IMR-90 (cell line): ENCODE data around the gene FMN2.

Source experiments
- BHLHE40 ChIP-seq: fragments of 150-350 bp; IDR thresholded peaks from 2 replicates; pipeline ENCODE4 v1.6.1; 2016; ENCODE audit warnings: mild to moderate bottlenecking, low read depth, low read length
- CTCF ChIP-seq: conservative IDR thresholded peaks from 2 replicates; pipeline ENCODE4 v1.5.1; 2012; ENCODE audit warnings: mild to moderate bottlenecking, low read depth, low read length, improper control_type of control experiment
- MAZ ChIP-seq: IDR thresholded peaks from 2 replicates; pipeline ENCODE4 v1.6.1; 2012; ENCODE audit warnings: low read depth, mild to moderate bottlenecking, low read length, improper control_type of control experiment, moderate library complexity, borderline replicate concordance

- TF ChIP-seq CTCF (no peak), MAZ (no peak), BHLHE40 (no peak)
Measured at GRCh38 chr1:240074422-240074821, 17.3 kb upstream of the FMN2 start.
